SK-N-SH treated with all-trans-retinoic acid at 6 μM for 48 hours (cell line): ENCODE results near the gene SYNE2.

Experiments used
- ATAC-seq: fragments of 200-7000 bp; cut with Tn5 transposase; 3 replicates; pipeline ENCODE4 v1.9.1; 2020; ENCODE audit warnings: mild to moderate bottlenecking, moderate library complexity
- ARNTL ChIP-seq: fragments of 450-650 bp; formaldehyde crosslinking; IDR thresholded peaks from 2 replicates; pipeline ENCODE4 v1.5.0; 2020; ENCODE audit warnings: low read depth, mild to moderate bottlenecking, moderate library complexity, borderline replicate concordance
- CSDC2 ChIP-seq: fragments of 250-450 bp; sonication (Bioruptor Pico); IDR thresholded peaks from 2 replicates; pipeline ENCODE4 v1.5.0; 2020; ENCODE audit warnings: mild to moderate bottlenecking, moderate library complexity
- ESRRG ChIP-seq: fragments of 250-450 bp; sonication (Bioruptor Pico); IDR thresholded peaks from 2 replicates; pipeline ENCODE4 v1.6.1; 2021; ENCODE audit warnings: mild to moderate bottlenecking
- GLIS3 ChIP-seq: fragments of 250-450 bp; sonication (Bioruptor Pico); IDR thresholded peaks from 2 replicates; pipeline ENCODE4 v1.5.0; 2020; ENCODE audit warnings: mild to moderate bottlenecking, moderate library complexity
- ISL1 ChIP-seq: fragments of 250-450 bp; sonication (Bioruptor Pico); IDR thresholded peaks from 2 replicates; pipeline ENCODE4 v2.1.2; 2022; ENCODE audit warnings: mild to moderate bottlenecking, moderate library complexity
- OSR1 ChIP-seq: fragments of 250-450 bp; sonication (Bioruptor Pico); IDR thresholded peaks from 2 replicates; pipeline ENCODE4 v1.8.0; 2022; ENCODE audit warnings: moderate library complexity, mild to moderate bottlenecking, inconsistent platforms
- PPARA ChIP-seq: fragments of 250-450 bp; sonication (Bioruptor Pico); IDR thresholded peaks from 2 replicates; pipeline ENCODE4 v1.5.0; 2020; ENCODE audit warnings: mild to moderate bottlenecking, borderline replicate concordance
- RARB ChIP-seq: fragments of 250-450 bp; sonication (Bioruptor Pico); IDR thresholded peaks from 2 replicates; pipeline ENCODE4 v1.8.0; 2021; ENCODE audit warnings: mild to moderate bottlenecking, moderate library complexity
- SNAI2 ChIP-seq: fragments of 250-450 bp; sonication (Bioruptor Pico); IDR thresholded peaks from 2 replicates; pipeline ENCODE4 v1.5.0; 2020; ENCODE audit warnings: mild to moderate bottlenecking, moderate library complexity
- TCF4 ChIP-seq: fragments of 250-450 bp; sonication (Bioruptor Pico); IDR thresholded peaks from 2 replicates; pipeline ENCODE4 v1.8.0; 2021; ENCODE audit warnings: mild to moderate bottlenecking, moderate library complexity, borderline replicate concordance
- TOX ChIP-seq: fragments of 250-450 bp; sonication (Bioruptor Pico); IDR thresholded peaks from 2 replicates; pipeline ENCODE4 v1.8.0; 2021; ENCODE audit warnings: mild to moderate bottlenecking, moderate library complexity, borderline replicate concordance
- ZC3H10 ChIP-seq: fragments of 250-450 bp; sonication (Bioruptor Pico); IDR thresholded peaks from 2 replicates; pipeline ENCODE4 v1.5.1; 2021; ENCODE audit warnings: mild to moderate bottlenecking, moderate library complexity
- ZFP3 ChIP-seq: fragments of 250-450 bp; sonication (Bioruptor Pico); IDR thresholded peaks from 2 replicates; pipeline ENCODE4 v1.5.0; 2020; ENCODE audit warnings: mild to moderate bottlenecking, moderate library complexity
- ZFP30 ChIP-seq: fragments of 450-650 bp; formaldehyde crosslinking; IDR thresholded peaks from 2 replicates; pipeline ENCODE4 v1.5.0; 2022; ENCODE audit warnings: mild to moderate bottlenecking, moderate library complexity
- ZNF565 ChIP-seq: fragments of 450-650 bp; formaldehyde crosslinking; conservative IDR thresholded peaks from 2 replicates; pipeline ENCODE4 v1.5.0; 2020; ENCODE audit warnings: low read depth, mild to moderate bottlenecking, moderate library complexity
- ZNF70 ChIP-seq: fragments of 450-650 bp; formaldehyde crosslinking; IDR thresholded peaks from 2 replicates; pipeline ENCODE4 v1.5.0; 2020; ENCODE audit warnings: mild to moderate bottlenecking, moderate library complexity
- ZNF8 ChIP-seq: fragments of 450-650 bp; formaldehyde crosslinking; IDR thresholded peaks from 2 replicates; pipeline ENCODE4 v1.5.0; 2020; ENCODE audit warnings: mild to moderate bottlenecking, moderate library complexity
- TF ChIP-seq, protein P1 (sequence below): fragments of 250-450 bp; sonication (Bioruptor Pico); IDR thresholded peaks from 2 replicates; pipeline ENCODE4 v1.8.0; 2020; ENCODE audit warnings: mild to moderate bottlenecking, moderate library complexity, borderline replicate concordance
- TF ChIP-seq, protein P2 (sequence below): fragments of 250-450 bp; sonication (Bioruptor Pico); IDR thresholded peaks from 2 replicates; pipeline ENCODE4 v1.8.0; 2021; ENCODE audit warnings: low read depth, mild to moderate bottlenecking, moderate library complexity, borderline replicate concordance
- TF ChIP-seq, protein P3 (sequence below): fragments of 250-450 bp; sonication (Bioruptor Pico); IDR thresholded peaks from 2 replicates; pipeline ENCODE4 v1.5.1; 2020; ENCODE audit warnings: low read depth, mild to moderate bottlenecking, moderate library complexity
- TF ChIP-seq, protein P4 (sequence below): fragments of 250-450 bp; sonication (Bioruptor Pico); IDR thresholded peaks from 2 replicates; pipeline ENCODE4 v1.5.1; 2021; ENCODE audit warnings: mild to moderate bottlenecking, moderate library complexity

The SYNE2 gene

DNA sequence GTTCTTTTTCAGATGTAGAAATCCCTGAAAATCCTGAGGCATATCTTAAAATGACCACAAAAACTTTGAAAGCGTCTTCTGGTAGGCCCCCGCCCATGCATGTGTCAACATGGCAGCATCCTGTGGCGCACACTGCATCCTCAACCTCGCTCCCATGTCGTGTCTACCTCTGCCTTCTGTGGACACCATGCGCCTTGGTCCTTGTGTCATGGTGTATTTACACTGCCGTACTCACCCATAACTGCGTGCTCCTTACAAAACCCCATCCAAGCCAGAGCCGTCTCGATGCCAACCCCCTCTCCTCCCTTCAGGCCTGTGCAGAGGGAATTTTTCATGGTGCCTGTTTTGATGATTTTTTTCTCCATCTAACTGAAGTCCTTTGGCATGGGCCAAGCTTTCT lies 362.5 kb downstream of the SYNE2 start:
- ATAC-seq: no peak
- no peak for TF ChIP-seq SNAI2 (CRISPR knock-in tag)
- TF ChIP-seq, protein P1, sequence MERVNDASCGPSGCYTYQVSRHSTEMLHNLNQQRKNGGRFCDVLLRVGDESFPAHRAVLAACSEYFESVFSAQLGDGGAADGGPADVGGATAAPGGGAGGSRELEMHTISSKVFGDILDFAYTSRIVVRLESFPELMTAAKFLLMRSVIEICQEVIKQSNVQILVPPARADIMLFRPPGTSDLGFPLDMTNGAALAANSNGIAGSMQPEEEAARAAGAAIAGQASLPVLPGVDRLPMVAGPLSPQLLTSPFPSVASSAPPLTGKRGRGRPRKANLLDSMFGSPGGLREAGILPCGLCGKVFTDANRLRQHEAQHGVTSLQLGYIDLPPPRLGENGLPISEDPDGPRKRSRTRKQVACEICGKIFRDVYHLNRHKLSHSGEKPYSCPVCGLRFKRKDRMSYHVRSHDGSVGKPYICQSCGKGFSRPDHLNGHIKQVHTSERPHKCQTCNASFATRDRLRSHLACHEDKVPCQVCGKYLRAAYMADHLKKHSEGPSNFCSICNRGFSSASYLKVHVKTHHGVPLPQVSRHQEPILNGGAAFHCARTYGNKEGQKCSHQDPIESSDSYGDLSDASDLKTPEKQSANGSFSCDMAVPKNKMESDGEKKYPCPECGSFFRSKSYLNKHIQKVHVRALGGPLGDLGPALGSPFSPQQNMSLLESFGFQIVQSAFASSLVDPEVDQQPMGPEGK: no peak

DNA sequence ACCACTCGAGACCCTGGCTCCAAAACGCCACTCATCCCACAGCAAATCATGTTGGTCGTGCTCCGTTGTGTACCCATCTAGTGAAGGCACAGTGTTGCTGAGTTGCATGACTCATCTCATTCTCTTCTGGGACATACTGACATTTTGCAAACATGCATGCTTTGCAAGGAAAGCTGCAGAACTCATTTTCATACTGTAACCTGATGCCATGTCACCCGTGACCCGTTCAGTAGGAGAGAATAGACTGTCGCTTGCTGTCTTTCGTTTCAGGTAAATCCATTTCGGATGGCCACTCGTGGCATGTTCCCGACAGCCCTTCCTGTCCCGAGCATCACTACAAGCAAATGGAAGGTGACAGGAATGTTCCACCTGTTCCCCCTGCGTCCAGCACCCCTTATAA lies 363.2 kb downstream of the SYNE2 start:
- TF ChIP-seq ZNF70 (CRISPR knock-in tag) (no peak), ISL1 (CRISPR knock-in tag) (no peak)
- TF ChIP-seq, protein P2, sequence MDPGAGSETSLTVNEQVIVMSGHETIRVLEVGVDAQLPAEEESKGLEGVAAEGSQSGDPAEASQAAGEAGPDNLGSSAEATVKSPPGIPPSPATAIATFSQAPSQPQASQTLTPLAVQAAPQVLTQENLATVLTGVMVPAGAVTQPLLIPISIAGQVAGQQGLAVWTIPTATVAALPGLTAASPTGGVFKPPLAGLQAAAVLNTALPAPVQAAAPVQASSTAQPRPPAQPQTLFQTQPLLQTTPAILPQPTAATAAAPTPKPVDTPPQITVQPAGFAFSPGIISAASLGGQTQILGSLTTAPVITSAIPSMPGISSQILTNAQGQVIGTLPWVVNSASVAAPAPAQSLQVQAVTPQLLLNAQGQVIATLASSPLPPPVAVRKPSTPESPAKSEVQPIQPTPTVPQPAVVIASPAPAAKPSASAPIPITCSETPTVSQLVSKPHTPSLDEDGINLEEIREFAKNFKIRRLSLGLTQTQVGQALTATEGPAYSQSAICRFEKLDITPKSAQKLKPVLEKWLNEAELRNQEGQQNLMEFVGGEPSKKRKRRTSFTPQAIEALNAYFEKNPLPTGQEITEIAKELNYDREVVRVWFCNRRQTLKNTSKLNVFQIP (CRISPR knock-in tag): no peak
- TF ChIP-seq, protein P3, sequence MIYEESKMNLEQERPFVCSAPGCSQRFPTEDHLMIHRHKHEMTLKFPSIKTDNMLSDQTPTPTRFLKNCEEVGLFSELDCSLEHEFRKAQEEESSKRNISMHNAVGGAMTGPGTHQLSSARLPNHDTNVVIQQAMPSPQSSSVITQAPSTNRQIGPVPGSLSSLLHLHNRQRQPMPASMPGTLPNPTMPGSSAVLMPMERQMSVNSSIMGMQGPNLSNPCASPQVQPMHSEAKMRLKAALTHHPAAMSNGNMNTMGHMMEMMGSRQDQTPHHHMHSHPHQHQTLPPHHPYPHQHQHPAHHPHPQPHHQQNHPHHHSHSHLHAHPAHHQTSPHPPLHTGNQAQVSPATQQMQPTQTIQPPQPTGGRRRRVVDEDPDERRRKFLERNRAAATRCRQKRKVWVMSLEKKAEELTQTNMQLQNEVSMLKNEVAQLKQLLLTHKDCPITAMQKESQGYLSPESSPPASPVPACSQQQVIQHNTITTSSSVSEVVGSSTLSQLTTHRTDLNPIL: no peak
- TF ChIP-seq, all 23 proteins: peak for 0
- ATAC-seq: no peak

DNA sequence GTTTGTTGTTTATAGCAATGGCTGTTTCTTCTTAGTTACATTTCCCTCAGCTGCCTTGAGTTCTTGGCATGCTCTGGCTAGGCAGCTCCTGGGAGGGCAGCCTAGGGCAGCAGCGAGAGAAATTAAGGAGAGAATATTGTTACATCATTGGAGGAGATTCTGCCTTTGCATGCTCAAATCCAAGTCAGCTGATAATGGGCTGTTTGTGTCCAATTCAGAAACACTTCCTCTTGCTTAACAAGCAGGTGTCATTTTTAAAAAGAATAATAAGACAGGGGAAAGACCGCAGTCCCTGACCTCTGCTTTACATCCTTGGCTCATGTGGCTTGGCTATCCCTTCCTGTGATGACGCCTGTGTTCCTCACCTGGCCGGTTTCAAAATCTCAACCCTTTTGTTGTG lies 364.5 kb downstream of the SYNE2 start:
- ATAC-seq: no peak

DNA sequence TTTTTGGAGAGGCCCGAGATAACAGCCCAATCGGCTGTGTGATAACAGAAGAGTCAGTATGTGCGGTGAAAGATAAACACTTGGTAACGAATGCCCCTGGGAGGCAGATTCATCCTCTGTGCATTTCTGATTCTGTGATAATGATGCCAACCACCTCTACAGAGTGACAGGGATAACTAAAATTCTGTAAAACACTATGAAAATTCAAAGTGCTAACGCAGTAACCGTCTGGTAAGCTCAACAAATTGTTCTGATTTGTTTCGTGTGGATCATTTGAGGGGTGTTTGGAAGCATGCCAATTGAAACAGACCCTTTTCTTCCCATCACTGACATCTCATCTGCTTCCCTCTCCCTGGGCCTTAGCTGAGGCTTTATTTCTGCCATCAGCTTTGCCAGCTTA lies 365.0 kb downstream of the SYNE2 start:
- TF ChIP-seq RARB (CRISPR knock-in tag) (no peak), ISL1 (CRISPR knock-in tag) (no peak), CSDC2 (CRISPR knock-in tag) (no peak), ZNF565 (CRISPR knock-in tag) (no peak), ZC3H10 (CRISPR knock-in tag) (no peak), ZNF70 (CRISPR knock-in tag) (no peak), SNAI2 (CRISPR knock-in tag) (no peak), OSR1 (no peak), ESRRG (no peak), ARNTL (CRISPR knock-in tag) (no peak), TOX (no peak), TCF4 (no peak), ZFP3 (no peak), ZFP30 (no peak), PPARA (CRISPR knock-in tag) (no peak), GLIS3 (CRISPR knock-in tag) (no peak)
- TF ChIP-seq, protein P2 (CRISPR knock-in tag): no peak
- TF ChIP-seq, protein P3: no peak
- TF ChIP-seq, protein P4, sequence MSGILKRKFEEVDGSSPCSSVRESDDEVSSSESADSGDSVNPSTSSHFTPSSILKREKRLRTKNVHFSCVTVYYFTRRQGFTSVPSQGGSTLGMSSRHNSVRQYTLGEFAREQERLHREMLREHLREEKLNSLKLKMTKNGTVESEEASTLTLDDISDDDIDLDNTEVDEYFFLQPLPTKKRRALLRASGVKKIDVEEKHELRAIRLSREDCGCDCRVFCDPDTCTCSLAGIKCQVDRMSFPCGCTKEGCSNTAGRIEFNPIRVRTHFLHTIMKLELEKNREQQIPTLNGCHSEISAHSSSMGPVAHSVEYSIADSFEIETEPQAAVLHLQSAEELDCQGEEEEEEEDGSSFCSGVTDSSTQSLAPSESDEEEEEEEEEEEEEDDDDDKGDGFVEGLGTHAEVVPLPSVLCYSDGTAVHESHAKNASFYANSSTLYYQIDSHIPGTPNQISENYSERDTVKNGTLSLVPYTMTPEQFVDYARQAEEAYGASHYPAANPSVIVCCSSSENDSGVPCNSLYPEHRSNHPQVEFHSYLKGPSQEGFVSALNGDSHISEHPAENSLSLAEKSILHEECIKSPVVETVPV (CRISPR knock-in tag): no peak
- no peak for ATAC-seq

More for the DNA sequence above, 364.5 kb downstream of the SYNE2 start:
- TF ChIP-seq ZFP3 (no peak), TCF4 (no peak), RARB (CRISPR knock-in tag) (no peak), TOX (no peak), ZNF8 (no peak), ISL1 (CRISPR knock-in tag) (no peak), ZC3H10 (CRISPR knock-in tag) (no peak)
- TF ChIP-seq, protein P3: no peak
